ENCODE measurements around the gene SPANXA1. TPM values are rescaled to one million over a fixed set of nuclear protein-coding genes. Genes with fewer than 3 reads are reported as not detected.

SPANXA1 gene
- total RNA-seq, 1 donor: not detected

Other genes starting within 250 kb of the SPANXA1 start
- 0.29 TPM in 1 of 2 replicates, not detected in the other for gene SPANXA2, start 5.0 kb upstream of the SPANXA1 start, total RNA-seq
- not detected in 2 replicates for gene SPANXD, start 114.0 kb upstream of the SPANXA1 start, total RNA-seq